ENCODE results near the gene KLHL11.

DNA sequence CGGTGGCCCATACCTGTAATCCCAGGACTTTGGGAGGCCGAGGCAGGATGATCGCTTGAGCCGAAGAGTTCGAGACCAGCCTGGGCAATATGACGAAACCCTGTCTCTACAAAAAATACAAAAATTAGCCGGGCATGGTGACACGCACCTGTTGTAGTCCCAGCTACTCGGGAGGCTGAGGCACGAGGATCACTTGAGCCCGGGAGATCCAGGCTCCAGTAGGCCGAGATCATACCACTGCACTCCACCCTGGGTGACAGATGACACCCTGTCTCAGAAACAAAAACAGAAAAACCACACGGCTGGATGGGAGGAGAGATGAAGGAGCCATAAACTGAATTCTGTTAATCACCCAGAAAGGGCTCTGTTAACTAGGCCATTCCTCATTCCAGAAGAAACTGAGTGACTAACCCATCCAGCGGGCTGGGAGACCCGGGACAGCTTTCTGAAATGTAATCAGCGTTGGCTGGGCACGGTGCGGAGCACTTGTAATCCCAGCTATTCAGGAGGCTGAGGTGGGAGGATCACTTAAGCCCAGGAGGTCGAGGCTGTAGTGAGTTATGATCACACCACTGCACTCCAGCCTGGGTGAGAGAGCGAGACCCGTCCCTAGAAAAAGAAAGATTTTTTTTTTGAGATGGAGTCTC, 28.6 kb downstream of the KLHL11 start:
- TF ChIP-seq POLR2A (IDR thresholded peaks at IDR 0.05; ENCODE audit: low read length) (no peak), GATA1 (IDR thresholded peaks at IDR 0.05; ENCODE audit: low read depth, low read length) (no peak)
